Suprapubic skin (tissue), 4 donors: ENCODE results near the gene LCNL1. TPM values are rescaled to one million over a fixed set of nuclear protein-coding genes. Genes with fewer than 3 reads are reported as not detected.

ENCODE experiments used
- DNase-seq, 2 donors: peaks; one replicate each; pipeline ENCODE4 v3.0.0-alpha.2; 2019; ENCODE audit warnings: low spot score in 2 of 2
- H3K27ac ChIP-seq: fragments of 200-600 bp; sonication (generic); one replicate; pipeline ENCODE4 v1.5.1; 2019
- H3K27me3 ChIP-seq: fragments of 200-600 bp; sonication (generic); one replicate; pipeline ENCODE4 v1.5.1; 2019
- H3K36me3 ChIP-seq: fragments of 200-600 bp; sonication (generic); one replicate; pipeline ENCODE4 v1.5.1; 2019
- H3K4me1 ChIP-seq: fragments of 200-600 bp; sonication (generic); one replicate; pipeline ENCODE4 v1.5.1; 2019
- H3K4me3 ChIP-seq: fragments of 200-600 bp; sonication (generic); one replicate; pipeline ENCODE4 v1.5.1; 2019; ENCODE audit warnings: mild to moderate bottlenecking
- H3K9me3 ChIP-seq: fragments of 200-600 bp; sonication (generic); one replicate; pipeline ENCODE4 v1.5.1; 2019
- EP300 ChIP-seq: sonication (generic); formaldehyde crosslinking; IDR thresholded peaks from one replicate; pipeline ENCODE4 v1.6.1; 2017; ENCODE audit warnings: antibody characterized with exemption
- POLR2A ChIP-seq, 2 donors: fragments of 450-650 bp; IDR thresholded peaks; one replicate each; pipeline ENCODE4 v1.6.1; 2017; ENCODE audit warnings: antibody characterized with exemption in 2 of 2, mild to moderate bottlenecking in 2 of 2, moderate library complexity in 2 of 2
- POLR2AphosphoS5 ChIP-seq, 3 donors: sonication (generic); formaldehyde crosslinking; IDR thresholded peaks; one replicate each; pipeline ENCODE4 v1.6.1; 2017; ENCODE audit warnings: antibody characterized with exemption in 3 of 3
- WGBS: methylation state at CpG from one replicate; pipeline ENCODE4 v1.1.5; 2018; 5-methylcytosine and 5-hydroxymethylcytosine counted together
- total RNA-seq, 4 donors: library from RNA; depleted of rRNA; stranded (reverse); fragments of >200 nt; gene quantifications; one replicate each; pipeline ENCODE4 v1.1.0, GENCODE V29; 2016
- TF ChIP-seq, protein P1 (sequence below), 2 donors: fragments of 200-600 bp in 1 of 2; fragments of 450-650 bp in 1 of 2; sonication (generic) in 1 of 2; IDR thresholded peaks; one replicate each; pipeline ENCODE4 v1.5.1; 2016 to 2019; ENCODE audit warnings: antibody characterized with exemption in 2 of 2, mild to moderate bottlenecking in 1 of 2, moderate library complexity in 1 of 2

The LCNL1 gene
- total RNA-seq, 4 donors from 2014 or later: 0.18 to 0.40 TPM; not detected in 2

DNA sequence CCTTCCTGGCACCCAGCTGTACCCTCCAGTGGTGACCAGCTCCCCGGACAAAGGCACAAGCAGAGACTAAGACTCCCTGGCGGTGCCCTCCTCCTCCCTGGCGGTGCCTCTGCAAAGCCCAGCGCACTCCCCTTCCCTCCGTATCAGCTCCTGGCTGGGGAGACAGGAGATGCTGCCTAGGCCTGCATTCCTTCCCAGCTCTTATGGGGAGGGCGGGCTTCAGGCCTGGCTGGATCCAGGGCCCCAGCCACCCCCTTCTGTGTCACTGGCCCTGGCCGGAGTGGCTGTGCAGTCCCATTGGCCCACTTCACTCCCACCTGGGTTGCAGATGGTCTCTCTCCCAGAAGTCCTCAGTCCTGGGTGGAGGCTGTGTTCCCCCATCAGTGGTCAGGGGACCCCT lies 24.3 kb upstream of the LCNL1 start:
- WGBS: 100% methylated on average over 3 of the region's 7 CpGs
- Histone ChIP-seq H3K27me3 (no peaks in the 10 kb centered on the region), H3K27ac (no peak overlapping the region), H3K9me3 (no peaks in the 10 kb centered on the region), H3K4me1 (peaks cover 20% of the 10 kb centered on the region), H3K4me3 (no peak overlapping the region), H3K36me3 (no peaks in the 10 kb centered on the region)
- DNase-seq: no peak
- TF ChIP-seq POLR2AphosphoS5 (IDR thresholded peaks at IDR 0.05): no peak
- TF ChIP-seq EP300: no peak
- TF ChIP-seq, protein P1, sequence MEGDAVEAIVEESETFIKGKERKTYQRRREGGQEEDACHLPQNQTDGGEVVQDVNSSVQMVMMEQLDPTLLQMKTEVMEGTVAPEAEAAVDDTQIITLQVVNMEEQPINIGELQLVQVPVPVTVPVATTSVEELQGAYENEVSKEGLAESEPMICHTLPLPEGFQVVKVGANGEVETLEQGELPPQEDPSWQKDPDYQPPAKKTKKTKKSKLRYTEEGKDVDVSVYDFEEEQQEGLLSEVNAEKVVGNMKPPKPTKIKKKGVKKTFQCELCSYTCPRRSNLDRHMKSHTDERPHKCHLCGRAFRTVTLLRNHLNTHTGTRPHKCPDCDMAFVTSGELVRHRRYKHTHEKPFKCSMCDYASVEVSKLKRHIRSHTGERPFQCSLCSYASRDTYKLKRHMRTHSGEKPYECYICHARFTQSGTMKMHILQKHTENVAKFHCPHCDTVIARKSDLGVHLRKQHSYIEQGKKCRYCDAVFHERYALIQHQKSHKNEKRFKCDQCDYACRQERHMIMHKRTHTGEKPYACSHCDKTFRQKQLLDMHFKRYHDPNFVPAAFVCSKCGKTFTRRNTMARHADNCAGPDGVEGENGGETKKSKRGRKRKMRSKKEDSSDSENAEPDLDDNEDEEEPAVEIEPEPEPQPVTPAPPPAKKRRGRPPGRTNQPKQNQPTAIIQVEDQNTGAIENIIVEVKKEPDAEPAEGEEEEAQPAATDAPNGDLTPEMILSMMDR (IDR thresholded peaks at IDR 0.05): no peak
- TF ChIP-seq POLR2A (IDR thresholded peaks at IDR 0.05): no peak

DNA sequence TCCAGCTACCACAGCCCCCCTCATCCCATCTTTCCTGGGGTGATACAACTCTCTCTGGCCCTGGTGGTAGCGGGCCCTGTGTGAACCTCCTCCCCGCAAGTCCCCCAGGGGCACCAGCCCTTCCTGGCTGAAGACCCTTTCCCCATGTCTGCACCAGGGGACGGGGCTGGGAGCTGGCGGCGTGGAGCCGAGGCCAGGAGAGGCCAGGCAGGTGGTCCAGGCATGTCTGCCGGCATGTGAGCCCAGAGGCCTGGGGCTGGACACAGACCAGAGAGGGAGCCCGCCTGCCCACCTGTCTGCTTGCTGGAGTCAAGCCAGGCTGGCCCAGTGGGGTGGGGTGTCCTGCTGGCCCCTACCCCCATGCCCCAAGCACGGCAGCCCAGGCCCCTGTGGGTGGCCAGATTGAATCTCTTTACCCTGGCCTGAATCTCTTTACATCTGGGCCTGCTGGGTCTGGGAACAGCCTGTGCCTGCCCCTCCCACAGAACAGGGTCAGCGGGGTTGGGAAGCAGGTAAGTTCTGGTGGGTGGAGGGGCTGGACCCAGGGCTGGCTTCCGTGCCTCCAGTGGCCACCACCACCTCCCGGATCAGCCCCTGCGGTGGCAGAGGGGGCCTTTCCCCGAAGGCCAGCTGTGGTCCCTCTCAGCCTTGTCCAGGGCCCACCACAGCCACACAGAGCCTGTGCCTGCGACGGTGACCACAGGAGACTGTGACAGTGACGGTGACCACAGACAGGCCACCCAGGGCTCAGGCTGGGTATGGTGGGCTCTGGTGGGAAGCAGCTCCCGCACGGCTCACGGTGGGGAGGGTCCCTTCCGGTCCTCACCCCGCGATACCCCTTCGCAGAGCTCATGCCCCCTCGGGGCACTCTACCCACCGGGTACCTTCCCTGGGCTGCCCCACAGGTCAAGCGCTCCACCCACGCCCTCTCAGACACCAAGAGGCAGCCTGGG lies 23.6 kb upstream of the LCNL1 start:
- peaks cover 27% of the 10 kb centered on the region for H3K4me1 ChIP-seq
- no peaks in the 10 kb centered on the region for H3K9me3 ChIP-seq
- 93% methylated on average over 24 of the region's 28 CpGs for WGBS

DNA sequence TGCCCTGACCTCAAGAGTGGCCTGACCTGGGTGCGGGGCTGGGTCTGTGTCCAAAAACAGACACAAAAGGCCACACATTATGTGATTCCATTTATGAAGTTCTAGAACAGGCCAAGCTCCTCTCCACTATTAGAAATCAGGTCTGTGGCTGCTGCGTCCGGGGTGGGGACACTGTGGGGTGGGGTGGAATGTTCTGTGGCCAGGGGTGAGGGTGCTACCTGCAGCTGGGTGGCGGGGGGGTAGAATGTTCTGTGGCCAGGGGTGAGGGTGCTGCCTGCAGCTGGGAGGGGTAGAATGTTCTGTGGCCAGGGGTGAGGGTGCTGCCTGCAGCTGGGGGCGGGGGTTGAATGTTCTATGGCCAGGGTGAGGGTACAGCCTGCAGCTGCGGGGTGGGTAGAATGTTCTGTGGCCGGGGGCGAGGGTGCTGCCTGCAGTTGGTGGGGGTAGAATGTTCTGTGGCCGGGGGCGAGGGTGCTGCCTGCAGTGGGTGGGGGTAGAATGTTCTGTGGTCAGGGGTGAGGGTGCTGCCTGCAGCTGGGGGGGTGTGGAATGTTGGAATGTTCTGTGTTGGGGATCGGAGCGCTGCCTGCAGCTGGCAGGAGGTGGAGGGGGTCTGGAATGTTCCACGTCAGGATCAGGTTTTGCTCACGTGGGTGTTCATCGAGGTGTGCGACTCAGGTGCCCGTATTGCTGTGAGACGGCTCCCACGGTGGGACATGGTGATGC lies 22.4 kb upstream of the LCNL1 start:
- Histone ChIP-seq H3K4me1 (peaks cover 35% of the 10 kb centered on the region), H3K9me3 (no peaks in the 10 kb centered on the region), H3K27me3 (no peaks in the 10 kb centered on the region), H3K27ac (no peak overlapping the region), H3K4me3 (no peak overlapping the region), H3K36me3 (no peaks in the 10 kb centered on the region)
- TF ChIP-seq POLR2AphosphoS5 (IDR thresholded peaks at IDR 0.05) (no peak), POLR2A (IDR thresholded peaks at IDR 0.05) (no peak), EP300 (no peak)
- TF ChIP-seq, protein P1 (IDR thresholded peaks at IDR 0.05): no peak
- no peak for DNase-seq
- 79% methylated on average over 13 of the region's 19 CpGs for WGBS

More for the DNA sequence above, 23.6 kb upstream of the LCNL1 start:
- TF ChIP-seq, protein P1 (IDR thresholded peaks at IDR 0.05): no peak
- TF ChIP-seq EP300: no peak
- no peak for TF ChIP-seq POLR2AphosphoS5 (IDR thresholded peaks at IDR 0.05)
- TF ChIP-seq POLR2A (IDR thresholded peaks at IDR 0.05): no peak
- H3K4me3 ChIP-seq: no peak overlapping the region
- no peaks in the 10 kb centered on the region for H3K27me3 ChIP-seq
- no peak for DNase-seq
- H3K27ac ChIP-seq: no peak overlapping the region
- no peaks in the 10 kb centered on the region for H3K36me3 ChIP-seq

DNA sequence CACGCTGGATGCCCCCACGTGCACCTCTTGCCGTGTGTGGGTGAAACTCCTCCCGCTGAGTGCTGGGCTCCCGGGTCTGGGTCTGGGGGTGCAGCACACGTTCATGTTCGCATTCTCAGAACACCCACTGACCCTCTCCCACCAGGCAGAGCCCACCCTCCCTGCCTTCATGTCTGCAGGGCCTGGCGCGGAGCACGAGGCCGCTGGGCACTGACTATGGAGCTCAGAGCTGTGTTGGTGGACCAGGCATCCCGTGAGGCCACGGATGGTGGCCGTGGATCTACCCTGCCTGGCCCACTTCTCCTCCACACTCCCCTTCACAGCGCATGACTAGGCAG lies 21.9 kb upstream of the LCNL1 start:
- no peak overlapping the region for H3K27ac ChIP-seq

More for the DNA sequence above, 21.9 kb upstream of the LCNL1 start:
- Histone ChIP-seq H3K36me3 (no peaks in the 10 kb centered on the region), H3K4me3 (no peak overlapping the region), H3K27me3 (no peaks in the 10 kb centered on the region), H3K9me3 (no peaks in the 10 kb centered on the region), H3K4me1 (peaks cover 38% of the 10 kb centered on the region)
- no peak for TF ChIP-seq EP300
- no peak for TF ChIP-seq POLR2AphosphoS5 (IDR thresholded peaks at IDR 0.05)
- no peak for TF ChIP-seq POLR2A (IDR thresholded peaks at IDR 0.05)
- TF ChIP-seq, protein P1 (IDR thresholded peaks at IDR 0.05): no peak
- DNase-seq: no peak
- 70% methylated on average over 8 of the region's 15 CpGs for WGBS
